Measurements from ENCODE around the gene CEP250. TPM values are rescaled to one million over a fixed set of nuclear protein-coding genes. Genes with fewer than 3 reads are reported as not detected.
"Not testable (repeated sequence)": the region's sequence is repeated elsewhere in the genome, so short reads cannot be mapped to it uniquely, and the experiment has no call there.

The CEP250 gene
- total RNA-seq, 2 donors from 2014 or later, result 22.5 to 23.2 TPM

- ATAC-seq (no peak), DNase-seq (no peak)
- intact Hi-C loops (cut with DNase I, micrococcal nuclease), result no loop called here
These were observed 55.7 kb downstream of the CEP250 start for GRCh38 chr20:35510951-35511735.

GRCh38 chr20:35511814-35512420 lies 56.5 kb downstream of the CEP250 start:
- ATAC-seq (peak; percentile 58), DNase-seq (peak in 1 of 2 donors; percentile 29)
- intact Hi-C loops (cut with DNase I, micrococcal nuclease), result no loop called here

DNA sequence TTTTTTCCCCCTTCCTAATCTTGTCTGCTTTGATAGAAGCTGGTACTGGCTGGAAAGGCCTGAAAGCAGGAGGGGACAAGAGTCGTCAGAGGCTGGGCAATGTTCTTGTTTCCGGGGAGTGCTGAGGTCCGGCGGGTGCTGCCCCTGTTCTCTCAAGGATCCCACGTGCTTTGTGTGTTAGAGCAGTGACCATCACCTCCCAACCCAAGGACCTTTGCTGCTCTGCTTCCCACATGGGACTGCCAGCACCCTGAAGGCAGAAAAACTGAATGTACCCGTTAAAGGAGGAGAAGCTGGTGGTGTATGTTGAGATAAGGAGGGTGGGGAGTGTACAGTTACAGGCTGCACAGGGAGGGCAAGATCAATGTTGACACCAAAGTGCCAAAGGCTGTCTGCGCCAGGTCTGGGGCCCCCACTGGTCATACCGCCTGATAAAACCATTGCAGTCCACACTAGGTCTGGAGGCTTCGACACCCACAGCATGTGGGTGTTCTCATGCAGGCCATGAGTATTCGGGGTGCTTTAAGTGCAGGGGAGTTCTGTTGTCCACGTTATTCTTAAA lies 59.1 kb downstream of the CEP250 start:
- intact Hi-C loops (cut with DNase I, micrococcal nuclease), result no loop called here
- ATAC-seq (no peak), DNase-seq (no peak)

GRCh38 chr20:35515341-35515740 lies 59.9 kb downstream of the CEP250 start:
- intact Hi-C loops (cut with DNase I, micrococcal nuclease), result no loop called here
- ATAC-seq (no peak), DNase-seq (no peak)

DNA sequence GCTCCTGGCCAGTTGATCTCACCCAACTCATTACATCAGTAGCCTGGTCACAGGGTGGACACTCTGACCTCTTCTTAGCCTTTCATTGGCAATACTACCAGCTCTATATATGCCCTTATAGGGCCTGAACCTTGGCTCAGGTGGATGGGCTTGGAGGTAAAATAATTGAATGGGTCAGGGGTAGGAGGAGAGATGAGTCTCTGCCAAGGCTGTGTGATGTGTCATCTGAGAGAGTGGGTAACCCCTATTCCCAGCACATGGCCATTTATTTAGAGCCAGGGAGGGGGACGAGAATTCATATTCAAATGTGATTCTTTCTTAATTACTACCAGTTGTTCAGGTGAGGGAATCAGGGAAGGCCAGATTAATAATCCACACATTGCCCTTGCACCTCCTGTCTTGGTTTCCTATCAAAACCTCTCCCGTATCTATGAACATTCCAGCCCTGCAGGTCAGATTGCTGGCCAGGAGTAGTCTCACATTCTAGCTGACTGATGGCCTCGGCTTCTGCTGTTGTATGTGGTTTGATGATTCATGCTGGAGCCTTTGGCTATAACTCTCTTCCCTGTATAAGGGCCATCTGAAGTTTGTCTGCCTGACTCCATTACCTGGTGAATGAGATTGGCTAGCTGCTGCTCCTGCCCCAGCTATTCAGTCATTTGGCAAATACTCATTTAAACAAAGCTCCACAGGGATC lies 60.7 kb downstream of the CEP250 start:
- ATAC-seq, result no peak
- intact Hi-C loops (cut with DNase I, micrococcal nuclease), result no loop called here
- DNase-seq, result no peak

DNA sequence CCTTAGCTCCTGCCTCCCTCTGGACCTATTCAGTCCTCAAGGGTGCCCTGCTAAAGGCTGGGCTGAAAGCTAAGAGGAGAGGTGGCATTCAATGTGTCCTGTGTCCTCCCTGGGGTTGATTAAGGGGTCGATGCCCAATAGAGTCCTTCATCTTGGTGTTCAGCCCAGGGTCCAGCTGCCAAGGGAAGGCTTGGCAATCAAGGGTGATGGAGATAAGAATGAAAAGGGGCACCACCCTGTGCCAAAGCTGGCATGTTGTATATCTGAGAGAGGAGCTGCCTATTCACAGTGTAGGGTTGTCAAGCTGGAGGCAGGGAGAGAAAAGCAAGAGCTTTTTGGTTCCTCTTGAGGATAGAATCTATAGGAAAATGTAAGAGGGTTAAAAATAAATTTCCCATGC lies 61.7 kb downstream of the CEP250 start:
- intact Hi-C loops (cut with DNase I, micrococcal nuclease), result no loop called here
- ATAC-seq, result no peak
- no peak for DNase-seq

DNA sequence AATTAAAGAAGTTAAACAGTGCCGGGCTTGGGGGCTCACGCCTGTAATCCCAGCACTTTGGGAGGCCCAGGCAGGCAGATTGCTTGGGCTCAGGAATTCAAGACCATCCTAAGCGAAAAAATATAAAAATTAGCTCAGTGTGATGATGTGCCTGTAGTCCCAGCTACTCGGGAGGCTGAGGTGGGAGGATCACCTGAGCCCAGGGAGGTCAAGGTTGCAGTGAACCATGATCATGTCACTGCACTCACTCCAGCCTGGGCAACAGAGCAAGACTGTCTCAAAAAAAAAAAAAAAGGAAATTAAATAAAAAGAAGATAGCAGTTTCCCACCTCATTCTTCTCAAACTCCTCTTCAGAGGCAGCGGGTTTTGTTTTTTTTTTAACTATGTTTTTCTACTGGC lies 62.4 kb downstream of the CEP250 start:
- intact Hi-C loops (cut with DNase I, micrococcal nuclease); ATAC-seq; DNase-seq: not testable (repeated sequence)

DNA sequence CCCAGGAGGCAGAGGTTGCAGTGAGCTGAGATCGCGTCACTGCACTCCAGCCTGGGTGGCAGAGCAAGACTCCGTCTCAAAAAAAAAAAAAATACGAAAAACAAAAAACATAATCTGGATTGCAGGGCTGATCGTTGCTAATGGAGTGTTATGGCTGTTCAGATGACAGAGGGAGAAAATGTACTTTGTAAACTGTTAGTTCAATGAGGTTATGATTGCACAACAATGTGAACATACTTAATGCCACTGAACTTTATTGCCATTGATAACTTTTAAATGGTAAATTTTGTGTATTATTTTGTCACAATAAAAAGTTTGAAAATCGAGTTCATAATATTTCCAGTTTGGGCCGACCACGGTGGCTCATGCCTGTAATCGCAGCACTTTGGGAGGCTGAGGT lies 63.6 kb downstream of the CEP250 start:
- ATAC-seq (no peak), DNase-seq (no peak)
- intact Hi-C loops (cut with DNase I, micrococcal nuclease), result no loop called here

DNA sequence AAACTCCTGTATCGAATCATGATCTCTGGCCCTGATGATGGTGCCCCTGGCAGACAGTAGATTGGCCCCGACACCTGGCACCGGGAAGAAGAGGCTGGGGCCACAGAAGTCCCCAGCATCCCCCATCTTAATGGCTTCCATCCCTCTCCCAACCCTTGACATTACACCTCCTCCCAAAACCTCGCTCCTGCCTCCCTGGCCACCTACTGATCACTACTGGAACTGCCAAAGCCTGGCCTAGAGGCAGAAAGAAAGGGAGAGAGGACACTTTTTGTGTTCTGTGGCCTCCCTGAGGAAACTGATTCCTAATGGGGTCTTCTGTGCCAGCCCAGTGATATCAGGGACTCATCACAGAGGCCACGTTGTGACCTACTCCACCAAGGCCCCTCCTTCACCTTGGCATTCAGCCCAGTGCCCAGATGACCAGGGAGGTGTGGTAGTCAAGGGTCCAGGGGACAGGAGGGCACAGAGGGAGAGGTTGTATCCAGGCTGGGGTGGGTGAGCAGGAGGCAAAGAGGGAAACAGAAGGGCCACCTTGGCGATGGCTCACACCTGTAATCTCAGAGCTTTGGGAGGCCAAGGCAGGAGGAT lies 68.0 kb downstream of the CEP250 start:
- peak; percentile 57 for ATAC-seq
- intact Hi-C loops (cut with DNase I, micrococcal nuclease), result no loop called here

DNA sequence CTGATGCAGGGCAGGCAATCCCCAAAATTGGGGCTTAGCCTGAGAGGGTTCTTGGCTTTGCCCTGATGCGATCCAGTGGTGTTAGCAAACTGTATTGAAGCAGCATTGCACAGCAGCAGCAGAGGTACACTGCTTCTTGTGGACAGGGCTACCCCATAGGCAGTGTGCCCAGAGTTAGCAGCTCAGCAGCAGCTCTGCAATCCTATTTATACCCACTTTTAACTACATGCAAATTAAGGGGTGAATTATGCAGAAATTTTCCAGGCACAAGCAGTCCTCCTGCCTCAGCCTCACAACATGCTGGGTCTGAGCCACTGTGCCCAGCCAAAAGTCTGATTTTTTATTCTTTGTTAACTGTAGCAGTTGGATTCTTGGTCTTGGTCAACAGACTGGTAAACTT lies 70.2 kb downstream of the CEP250 start:
- no peak for DNase-seq
- ATAC-seq, result no peak
- intact Hi-C loops (cut with DNase I, micrococcal nuclease), result no loop called here

More for the DNA sequence above, 68.0 kb downstream of the CEP250 start:
- no peak for DNase-seq

DNA sequence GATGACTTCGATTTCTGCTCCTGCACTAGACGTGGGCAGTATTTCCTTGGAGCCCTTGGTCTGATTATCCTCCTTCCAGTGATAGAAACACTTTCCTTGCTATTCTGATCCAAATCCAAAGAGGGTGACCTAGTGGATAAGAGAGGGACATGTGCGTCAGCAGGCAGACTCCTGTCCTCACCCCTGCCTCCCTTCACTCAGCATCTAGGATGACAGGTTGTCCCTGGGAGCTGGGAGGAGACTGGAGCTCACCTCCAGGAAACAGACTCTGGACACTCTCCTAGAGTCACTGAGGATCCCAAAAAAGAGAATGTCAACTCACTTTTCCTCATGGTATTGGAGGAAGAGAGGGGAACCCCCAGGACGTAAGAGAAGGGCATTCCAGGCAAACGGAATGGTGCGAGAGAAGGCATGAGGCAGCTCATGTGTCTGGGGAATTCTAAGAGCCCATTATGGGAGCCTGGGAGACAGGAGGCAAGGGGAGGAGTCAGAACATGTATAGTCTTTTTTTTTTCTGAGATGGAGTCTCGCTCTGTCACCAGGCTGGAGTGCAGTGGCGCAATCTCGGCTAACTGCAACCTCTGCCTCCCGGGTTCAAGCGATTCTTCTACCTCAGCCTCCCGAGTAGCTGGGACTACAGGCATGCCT lies 71.8 kb downstream of the CEP250 start:
- DNase-seq (no peak), ATAC-seq (no peak)
- intact Hi-C loops (cut with DNase I, micrococcal nuclease), result no loop called here

DNA sequence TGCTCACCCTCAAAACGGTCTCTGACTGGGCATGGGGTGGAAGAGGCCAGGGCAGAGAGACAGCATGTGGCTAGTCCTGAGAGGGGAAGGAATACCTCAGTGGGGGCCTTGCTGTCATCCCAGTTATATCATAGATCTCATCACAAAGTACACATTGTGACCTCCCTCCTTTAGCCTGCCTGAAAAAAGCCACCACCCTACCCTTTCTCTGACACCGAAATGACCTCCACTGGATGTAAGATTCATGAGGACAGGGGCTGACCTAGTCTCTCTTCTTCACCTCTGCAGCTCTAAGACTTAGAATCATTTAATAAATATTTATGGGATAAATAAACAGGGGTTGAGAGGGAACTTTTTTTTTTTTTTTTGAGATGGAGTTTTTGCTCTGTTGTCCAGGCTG lies 74.2 kb downstream of the CEP250 start, which contains the start of gene C20orf173:
Gene C20orf173 (minus strand): TSS at position 101 of the 400 bp plus-strand sequence. CDS start 279 bp downstream, outside the sequence.
- DNase-seq (no peak), ATAC-seq (no peak)
- intact Hi-C loops (cut with DNase I, micrococcal nuclease), result no loop called here

DNA sequence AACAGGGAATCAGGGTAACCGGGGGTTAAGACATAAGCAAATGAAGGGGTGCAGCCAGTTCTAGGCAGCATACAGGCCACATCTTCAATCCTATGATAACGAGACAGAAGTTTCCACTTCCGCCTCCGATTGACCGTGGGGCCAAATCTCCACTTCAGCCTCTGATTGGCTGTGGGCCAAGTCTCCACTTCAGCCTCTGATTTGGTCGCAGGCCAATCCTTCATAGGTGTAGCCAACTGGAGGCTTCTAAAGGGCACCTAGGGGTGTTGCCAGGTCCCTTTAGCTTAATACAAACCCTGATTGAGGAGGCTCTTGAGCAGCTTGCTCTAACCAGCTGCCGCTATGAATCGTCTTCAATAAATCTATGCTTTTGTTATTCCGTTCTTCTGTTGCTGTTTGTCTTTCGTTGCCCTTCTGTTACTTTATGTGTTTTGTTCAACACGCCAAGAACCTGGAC lies 84.4 kb downstream of the CEP250 start:
- DNase-seq, result peak; percentile 38 to 73
- intact Hi-C loops (cut with DNase I, micrococcal nuclease), result no loop called here
- peak; percentile 44 for ATAC-seq

GRCh38 chr20:35541118-35541782 lies 85.9 kb downstream of the CEP250 start:
- intact Hi-C loops (cut with DNase I, micrococcal nuclease), result no loop called here
- ATAC-seq (no peak), DNase-seq (no peak)

DNA sequence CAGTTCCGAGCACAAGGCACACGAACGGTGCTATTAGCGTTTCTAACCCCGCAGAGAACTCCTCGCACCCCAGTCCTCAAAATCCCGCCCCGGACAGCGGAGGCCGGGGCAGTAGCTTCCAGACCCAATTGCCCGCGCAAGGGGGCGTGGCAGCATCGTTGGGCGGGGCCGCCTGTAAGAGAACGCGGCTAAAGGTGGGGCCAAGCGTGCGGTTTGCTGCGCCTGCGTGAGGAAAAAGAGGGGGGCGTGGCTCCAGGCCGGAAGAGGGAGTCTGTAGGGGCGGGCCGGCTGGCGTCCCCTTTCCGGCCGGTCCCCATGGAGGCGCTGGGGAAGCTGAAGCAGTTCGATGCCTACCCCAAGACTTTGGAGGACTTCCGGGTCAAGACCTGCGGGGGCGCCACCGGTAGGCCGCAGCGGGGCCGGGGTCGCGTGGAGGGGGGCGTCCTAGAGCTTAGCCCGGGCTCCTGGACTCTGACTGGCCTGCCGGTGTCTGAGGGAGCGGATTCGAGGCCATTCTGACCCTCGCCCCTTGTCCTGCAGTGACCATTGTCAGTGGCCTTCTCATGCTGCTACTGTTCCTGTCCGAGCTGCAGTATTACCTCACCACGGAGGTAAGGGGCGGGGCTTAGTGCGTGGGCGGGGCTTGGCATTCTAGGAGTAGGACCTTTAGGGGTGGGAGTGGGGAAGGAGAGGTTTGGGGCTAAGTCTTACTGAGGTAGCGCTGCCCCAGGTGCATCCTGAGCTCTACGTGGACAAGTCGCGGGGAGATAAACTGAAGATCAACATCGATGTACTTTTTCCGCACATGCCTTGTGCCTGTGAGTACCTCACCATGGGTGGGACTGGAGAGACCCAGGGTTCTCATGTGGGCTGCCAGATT lies 86.6 kb downstream of the CEP250 start, which contains the start of gene ERGIC3:
Gene ERGIC3 (plus strand): TSS at position 296 of the 880 bp plus-strand sequence. CDS start 20 bp downstream, at position 316.
- intact Hi-C loops (cut with DNase I, micrococcal nuclease), result no loop called here
- ATAC-seq, result peak; percentile 98
- peak; percentile 97 to 100 for DNase-seq

DNA sequence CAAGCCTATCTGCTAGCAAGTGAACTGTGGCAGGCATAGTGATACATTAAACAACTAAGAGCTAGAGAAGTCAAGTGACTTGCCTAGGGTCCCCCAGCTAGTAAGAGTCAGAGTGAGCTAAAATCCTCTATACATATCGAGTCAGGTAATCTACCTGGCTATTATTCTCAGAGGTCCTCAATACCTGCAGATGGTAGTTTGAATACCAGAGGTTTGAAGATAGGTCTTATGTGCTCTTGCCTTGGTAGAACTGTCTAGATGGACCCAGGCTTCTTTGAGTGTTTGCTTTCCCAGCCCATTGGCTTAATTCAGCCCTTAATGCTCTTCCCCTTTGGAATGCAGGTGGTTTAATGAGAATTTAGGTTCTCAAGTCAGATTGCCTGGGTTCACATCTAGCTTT lies 87.6 kb downstream of the CEP250 start:
- intact Hi-C loops (cut with DNase I, micrococcal nuclease), result no loop called here
- DNase-seq (no peak), ATAC-seq (no peak)

DNA sequence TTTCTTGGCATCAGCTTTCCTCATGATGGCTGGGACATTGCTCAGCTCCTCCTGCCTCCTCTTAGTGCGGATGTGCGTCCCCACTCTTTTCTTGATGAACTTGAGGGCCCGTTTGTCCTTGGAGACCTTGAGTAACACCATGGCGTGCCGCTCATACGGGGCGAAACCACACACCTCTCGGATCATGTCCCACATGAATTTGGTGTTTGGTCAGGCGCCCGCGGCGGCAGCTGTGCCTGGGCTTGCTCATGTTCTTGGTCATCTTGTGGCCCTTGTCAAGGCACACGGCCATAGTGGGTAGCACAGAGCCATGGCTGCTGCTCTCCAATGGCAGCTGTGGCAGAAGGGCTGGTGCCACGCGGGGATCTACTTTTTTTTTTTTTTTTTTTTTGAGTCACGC lies 89.0 kb downstream of the CEP250 start:
- intact Hi-C loops (cut with DNase I, micrococcal nuclease), result no loop called here
- DNase-seq (no peak), ATAC-seq (no peak)
